Smooth muscle cell (in vitro differentiated cells): ENCODE data around the gene SURF2. TPM values are rescaled to one million over a fixed set of nuclear protein-coding genes. Genes with fewer than 3 reads are reported as not detected.

ENCODE experiments used
- DNase-seq: peaks from one replicate; lab custom pipeline; 2025; ENCODE audit not compliant: unreplicated experiment; lab: John Stamatoyannopoulos, UW
- H2AFZ ChIP-seq: fragments of 200-600 bp; sonication (generic); 2 replicates; pipeline ENCODE4 v1.6.0; 2016; ENCODE audit warnings: antibody characterized with exemption, low read depth, mild to moderate bottlenecking
- H3F3A ChIP-seq: fragments of 200-600 bp; sonication (generic); 2 replicates; pipeline ENCODE4 v1.6.0; 2017; ENCODE audit warnings: antibody characterized with exemption, low read depth
- H3K27ac ChIP-seq: fragments of 200-600 bp; sonication (generic); 2 replicates; pipeline ENCODE4 v1.5.1; 2016; ENCODE audit warnings: low read depth, mild to moderate bottlenecking
- H3K27me3 ChIP-seq: fragments of 200-600 bp; sonication (generic); 2 replicates; pipeline ENCODE4 v1.6.1; 2016; ENCODE audit warnings: low read depth, mild to moderate bottlenecking
- H3K36me3 ChIP-seq: fragments of 200-600 bp; sonication (generic); 2 replicates; pipeline ENCODE4 v1.5.1; 2016; ENCODE audit warnings: low read depth
- H3K4me1 ChIP-seq: fragments of 200-600 bp; sonication (generic); 2 replicates; pipeline ENCODE4 v1.5.1; 2016; ENCODE audit warnings: low read depth
- H3K4me2 ChIP-seq: fragments of 200-600 bp; sonication (generic); 2 replicates; pipeline ENCODE4 v1.6.0; 2016; ENCODE audit warnings: mild to moderate bottlenecking
- H3K4me3 ChIP-seq: fragments of 200-600 bp; sonication (generic); 2 replicates; pipeline ENCODE4 v1.5.1; 2016; ENCODE audit warnings: mild to moderate bottlenecking
- H3K79me2 ChIP-seq: fragments of 200-600 bp; sonication (generic); 2 replicates; pipeline ENCODE4 v1.6.0; 2016; ENCODE audit warnings: low read depth, mild to moderate bottlenecking
- H3K9ac ChIP-seq: fragments of 200-600 bp; sonication (generic); 2 replicates; pipeline ENCODE4 v1.6.0; 2016; ENCODE audit warnings: low read depth
- H3K9me3 ChIP-seq: fragments of 200-600 bp; sonication (generic); replicated peaks from 2 replicates; pipeline ENCODE4 v1.5.1; 2016; ENCODE audit warnings: low read depth
- H4K20me1 ChIP-seq: fragments of 200-600 bp; sonication (generic); 2 replicates; pipeline ENCODE4 v1.6.0; 2016; ENCODE audit warnings: low read depth
- WGBS: methylation state at CpG from one replicate; pipeline ENCODE4 v1.1.7; 2016; ENCODE audit warnings: low lambda C conversion rate; 5-methylcytosine and 5-hydroxymethylcytosine counted together
- polyA plus RNA-seq: library from polyadenylated mRNA; unstranded; fragments of >200 nt; fragmentation: Nextera tagmentation; extraction: Ambion mirVana; gene quantifications from 2 replicates; pipeline ENCODE4 v1.2.1, GENCODE V29; 2016
- total RNA-seq: library from RNA; depleted of rRNA; stranded (reverse); fragments of >200 nt; gene quantifications from 2 replicates; pipeline ENCODE4 v1.2.3, GENCODE V29; 2014
- TF ChIP-seq, protein P1 (sequence below): fragments of 200-600 bp; sonication (generic); IDR thresholded peaks from 2 replicates; pipeline ENCODE4 v1.5.1; 2017; ENCODE audit warnings: borderline replicate concordance, mild to moderate bottlenecking, antibody characterized with exemption; ENCODE audit not compliant: insufficient read depth, poor library complexity, severe bottlenecking

The SURF2 gene
- total and polyA plus RNA-seq, 2 experiments from 2014 or later: 11.4 to 21.4 TPM

DNA sequence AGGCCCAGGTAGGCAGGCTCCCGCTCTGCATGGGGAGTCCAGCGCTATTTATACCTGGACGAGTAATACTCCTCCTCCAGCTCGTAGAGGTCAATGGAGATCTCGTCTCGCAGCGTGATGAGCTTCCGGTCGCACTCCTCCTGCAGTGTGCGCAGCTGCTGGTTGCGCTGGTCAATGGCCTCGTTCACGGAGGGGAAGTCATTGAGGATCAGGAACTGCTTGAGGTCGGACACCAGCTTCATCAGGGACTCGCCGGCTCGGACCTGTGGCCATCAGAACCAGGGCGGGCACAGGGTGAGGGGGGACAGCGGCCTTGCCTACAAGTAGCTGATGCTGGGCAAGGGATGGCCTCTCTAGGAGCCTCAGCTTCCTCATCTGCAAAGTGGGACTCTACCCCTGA, 12.3 kb upstream of the SURF2 start:
- Histone ChIP-seq H3K79me2 (peaks cover 37% of the 10 kb centered on the region), H3K27me3 (no peaks in the 10 kb centered on the region), H3F3A (peaks cover 5% of the 10 kb centered on the region), H4K20me1 (peaks cover 32% of the 10 kb centered on the region), H3K4me3 (no peak overlapping the region), H3K4me2 (no peak overlapping the region), H3K4me1 (peaks cover 8% of the 10 kb centered on the region), H3K9me3 (no peaks in the 10 kb centered on the region), H3K27ac (no peak overlapping the region), H2AFZ (no peak overlapping the region), H3K36me3 (no peaks in the 10 kb centered on the region), H3K9ac (no peak overlapping the region)
- 98% methylated on average over 19 of the region's 19 CpGs for WGBS
- TF ChIP-seq, protein P1, sequence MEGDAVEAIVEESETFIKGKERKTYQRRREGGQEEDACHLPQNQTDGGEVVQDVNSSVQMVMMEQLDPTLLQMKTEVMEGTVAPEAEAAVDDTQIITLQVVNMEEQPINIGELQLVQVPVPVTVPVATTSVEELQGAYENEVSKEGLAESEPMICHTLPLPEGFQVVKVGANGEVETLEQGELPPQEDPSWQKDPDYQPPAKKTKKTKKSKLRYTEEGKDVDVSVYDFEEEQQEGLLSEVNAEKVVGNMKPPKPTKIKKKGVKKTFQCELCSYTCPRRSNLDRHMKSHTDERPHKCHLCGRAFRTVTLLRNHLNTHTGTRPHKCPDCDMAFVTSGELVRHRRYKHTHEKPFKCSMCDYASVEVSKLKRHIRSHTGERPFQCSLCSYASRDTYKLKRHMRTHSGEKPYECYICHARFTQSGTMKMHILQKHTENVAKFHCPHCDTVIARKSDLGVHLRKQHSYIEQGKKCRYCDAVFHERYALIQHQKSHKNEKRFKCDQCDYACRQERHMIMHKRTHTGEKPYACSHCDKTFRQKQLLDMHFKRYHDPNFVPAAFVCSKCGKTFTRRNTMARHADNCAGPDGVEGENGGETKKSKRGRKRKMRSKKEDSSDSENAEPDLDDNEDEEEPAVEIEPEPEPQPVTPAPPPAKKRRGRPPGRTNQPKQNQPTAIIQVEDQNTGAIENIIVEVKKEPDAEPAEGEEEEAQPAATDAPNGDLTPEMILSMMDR: no peak
- no peak for DNase-seq

GRCh38 chr9:133344979-133345378, 11.4 kb upstream of the SURF2 start:
- no peak for DNase-seq
- TF ChIP-seq, protein P1: no peak
- 98% methylated on average over 12 of the region's 12 CpGs for WGBS
- Histone ChIP-seq H4K20me1 (peaks cover 41% of the 10 kb centered on the region), H3K9ac (no peak overlapping the region), H3K4me2 (no peak overlapping the region), H3K4me3 (no peak overlapping the region), H3K9me3 (no peaks in the 10 kb centered on the region), H3K79me2 (peaks cover 45% of the 10 kb centered on the region), H3K4me1 (peaks cover 13% of the 10 kb centered on the region), H3K27me3 (no peaks in the 10 kb centered on the region), H3K27ac (no peak overlapping the region), H2AFZ (no peak overlapping the region), H3F3A (peaks cover 13% of the 10 kb centered on the region), H3K36me3 (no peaks in the 10 kb centered on the region)

DNA sequence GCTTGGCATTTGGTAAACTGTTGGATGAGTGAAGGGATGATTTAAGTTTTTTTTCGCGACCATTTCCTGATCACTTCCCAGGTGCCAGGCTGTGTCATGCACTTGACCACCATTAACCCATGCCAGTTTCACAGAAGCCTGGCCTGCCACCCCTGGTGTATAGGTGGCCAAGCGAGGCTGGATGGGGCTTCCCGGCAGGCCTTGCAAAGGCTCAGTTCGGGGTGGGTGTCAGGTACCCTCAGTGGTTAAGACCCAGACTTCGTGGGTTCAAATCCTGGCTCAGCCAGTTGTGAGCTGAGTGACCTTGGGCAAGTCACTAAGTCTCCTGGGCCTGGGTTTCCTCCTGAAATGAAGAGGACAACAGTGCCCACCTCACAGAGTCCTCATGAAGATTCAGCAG, 10.8 kb upstream of the SURF2 start:
- Histone ChIP-seq H3K27me3 (no peaks in the 10 kb centered on the region), H2AFZ (no peak overlapping the region), H3F3A (peaks cover 19% of the 10 kb centered on the region), H3K4me3 (no peak overlapping the region), H3K4me1 (peaks cover 13% of the 10 kb centered on the region), H3K36me3 (no peaks in the 10 kb centered on the region), H3K9ac (no peak overlapping the region), H3K27ac (no peak overlapping the region), H3K79me2 (peaks cover 45% of the 10 kb centered on the region), H3K4me2 (no peak overlapping the region), H3K9me3 (no peaks in the 10 kb centered on the region), H4K20me1 (peaks cover 47% of the 10 kb centered on the region)
- TF ChIP-seq, protein P1: no peak
- no peak for DNase-seq
- WGBS: 96% methylated on average over 6 of the region's 6 CpGs

DNA sequence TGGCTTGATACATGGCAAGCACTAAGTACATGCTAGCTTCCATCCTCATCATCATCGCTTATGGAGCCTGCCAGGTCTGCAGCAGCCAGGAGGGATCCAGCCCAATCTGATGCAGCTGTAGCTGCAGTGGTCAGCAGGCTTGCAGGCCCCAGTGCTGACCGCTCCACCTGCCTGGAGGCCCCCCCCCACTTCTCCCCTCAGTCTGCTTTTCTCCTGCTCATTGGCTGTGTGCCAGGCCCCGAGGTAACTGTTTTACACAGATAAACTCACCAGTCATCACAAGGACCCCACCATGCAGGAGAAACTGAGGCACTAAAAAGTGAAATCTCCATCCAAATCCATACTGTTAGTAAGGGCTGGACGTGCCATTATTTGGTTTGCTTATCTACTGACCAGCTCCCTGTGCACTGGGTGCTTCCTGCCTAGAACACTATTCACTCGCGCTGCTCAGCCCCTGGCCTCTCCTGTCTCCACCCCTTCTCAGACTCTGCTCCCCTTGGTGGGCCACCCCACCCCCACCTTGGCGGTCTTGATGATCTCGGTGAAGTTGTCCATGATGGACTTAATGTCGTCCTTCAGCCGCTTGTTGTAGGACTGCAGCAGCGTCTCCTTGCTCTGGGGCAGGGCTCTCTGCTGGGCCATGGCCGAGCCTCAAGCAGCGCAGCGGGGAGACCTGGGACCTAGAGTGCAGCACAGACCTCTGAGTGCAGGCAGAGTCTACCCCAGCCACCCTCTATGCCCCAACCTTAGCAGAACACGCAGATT, 10.1 kb upstream of the SURF2 start:
- Histone ChIP-seq H3K27ac (no peak overlapping the region), H3F3A (peaks cover 23% of the 10 kb centered on the region), H3K9ac (no peak overlapping the region), H3K4me3 (peak overlapping the region; percentile 85), H3K27me3 (no peaks in the 10 kb centered on the region), H4K20me1 (peaks cover 52% of the 10 kb centered on the region), H2AFZ (no peak overlapping the region), H3K36me3 (no peaks in the 10 kb centered on the region), H3K4me2 (peak overlapping the region; percentile 96), H3K79me2 (peaks cover 45% of the 10 kb centered on the region), H3K9me3 (no peaks in the 10 kb centered on the region), H3K4me1 (peaks cover 13% of the 10 kb centered on the region)
- WGBS: 82% methylated on average over 15 of the region's 15 CpGs
- no peak for DNase-seq
- TF ChIP-seq, protein P1: no peak
